Activated T-cell treated with anti-CD3 and anti-CD28 coated beads for 1 hour (primary cell): Measurements from ENCODE around the gene MANF.
A peak's percentile ranks its signal among the peaks of the same experiment; 100 is the strongest.

Experiments used
- DNase-seq: peaks from one replicate; pipeline ENCODE4 v3.0.0-alpha.2; 2020; ENCODE audit warnings: low read depth

MANF gene

GRCh38 chr3:51390246-51391074, 5.4 kb downstream of the MANF start:
- DNase-seq, result no peak

GRCh38 chr3:51391075-51391565, 6.0 kb downstream of the MANF start, which contains the start of gene RBM15B:
RBM15B (plus strand) TSS chr3:51391285; CDS start chr3:51391400, 115 bp downstream.
- peak; percentile 93 for DNase-seq

GRCh38 chr3:51391566-51392354, 6.7 kb downstream of the MANF start:
- peak; percentile 30 for DNase-seq

- no peak for DNase-seq
These were observed 7.5 kb downstream of the MANF start for GRCh38 chr3:51392355-51393133.

- DNase-seq, result no peak
These were observed 8.0 kb downstream of the MANF start for GRCh38 chr3:51393134-51393495.

GRCh38 chr3:51393564-51393963, 8.5 kb downstream of the MANF start:
- DNase-seq, result no peak

- no peak for DNase-seq
These were observed 9.4 kb downstream of the MANF start for GRCh38 chr3:51394541-51394940.

GRCh38 chr3:51395493-51396213, 10.6 kb downstream of the MANF start:
- DNase-seq, result no peak

- DNase-seq, result no peak
These were observed 11.3 kb downstream of the MANF start for GRCh38 chr3:51396401-51396800.

- DNase-seq, result no peak
These were observed 12.3 kb downstream of the MANF start for GRCh38 chr3:51397392-51397791.

- DNase-seq, result no peak
These were observed 13.7 kb downstream of the MANF start for GRCh38 chr3:51398595-51399310.

- no peak for DNase-seq
These were observed 15.1 kb downstream of the MANF start for GRCh38 chr3:51400166-51400565.

GRCh38 chr3:51401735-51402134, 16.6 kb downstream of the MANF start:
- DNase-seq, result no peak

GRCh38 chr3:51403675-51404074, 18.6 kb downstream of the MANF start:
- DNase-seq, result no peak

GRCh38 chr3:51408021-51408420, 22.9 kb downstream of the MANF start:
- DNase-seq, result no peak

- no peak for DNase-seq
These were observed 23.7 kb downstream of the MANF start for GRCh38 chr3:51408813-51409212.

- DNase-seq, result no peak
These were observed 37.1 kb downstream of the MANF start for GRCh38 chr3:51422211-51422610.

GRCh38 chr3:51426921-51427320, 41.8 kb downstream of the MANF start:
- no peak for DNase-seq

- no peak for DNase-seq
These were observed 44.0 kb downstream of the MANF start for GRCh38 chr3:51429138-51429537.

- DNase-seq, result no peak
These were observed 49.0 kb downstream of the MANF start for GRCh38 chr3:51434110-51434509.

- DNase-seq, result peak; percentile 24
These were observed 49.7 kb downstream of the MANF start for GRCh38 chr3:51434746-51435327.
